Measurements from ENCODE around the gene RFFL.
A peak's percentile ranks its signal among the peaks of the same experiment; 100 is the strongest.

Gene RFFL

GRCh38 chr17:35011671-35012216 lies 51.8 kb downstream of the RFFL start:
- TF ChIP-seq CTCF (IDR thresholded peaks at IDR 0.05; ENCODE audit: low read depth, low read length) = no peak
- in situ Hi-C loops (cut with HindIII; ENCODE audit: low sequenced_read_pairs) = no loop called here
- DNase-seq (ENCODE audit: low read depth, low spot score) = no peak

GRCh38 chr17:35010093-35010492 lies 53.4 kb downstream of the RFFL start:
- no peak for TF ChIP-seq CTCF (IDR thresholded peaks at IDR 0.05; ENCODE audit: low read depth, low read length)
- in situ Hi-C loops (cut with HindIII; ENCODE audit: low sequenced_read_pairs) = no loop called here
- H3K4me3 ChIP-seq (ENCODE audit: low read depth, low read length) = no peak overlapping the region
- no peak for DNase-seq (ENCODE audit: low read depth, low spot score)

More at GRCh38 chr17:35011671-35012216, 51.8 kb downstream of the RFFL start:
- H3K4me3 ChIP-seq (ENCODE audit: low read depth, low read length) = no peak overlapping the region

- no peak overlapping the region for H3K4me3 ChIP-seq (ENCODE audit: low read depth, low read length)
- in situ Hi-C loops (cut with HindIII; ENCODE audit: low sequenced_read_pairs) = no loop called here
- TF ChIP-seq CTCF (IDR thresholded peaks at IDR 0.05; ENCODE audit: low read depth, low read length) = no peak
- no peak for DNase-seq (ENCODE audit: low read depth, low spot score)
Observed at GRCh38 chr17:35006961-35007360, 56.5 kb downstream of the RFFL start.

- no peak overlapping the region for H3K4me3 ChIP-seq (ENCODE audit: low read depth, low read length)
- no peak for DNase-seq (ENCODE audit: low read depth, low spot score)
- in situ Hi-C loops (cut with HindIII; ENCODE audit: low sequenced_read_pairs) = no loop called here
- no peak for TF ChIP-seq CTCF (IDR thresholded peaks at IDR 0.05; ENCODE audit: low read depth, low read length)
Observed at GRCh38 chr17:35006345-35006744, 57.2 kb downstream of the RFFL start.

- in situ Hi-C loops (cut with HindIII; ENCODE audit: low sequenced_read_pairs) = no loop called here
- TF ChIP-seq CTCF (IDR thresholded peaks at IDR 0.05; ENCODE audit: low read depth, low read length) = no peak
Observed at GRCh38 chr17:35003778-35004177, 59.7 kb downstream of the RFFL start.

GRCh38 chr17:35002876-35003551 lies 60.5 kb downstream of the RFFL start:
- in situ Hi-C loops (cut with HindIII; ENCODE audit: low sequenced_read_pairs) = no loop called here
- no peak for TF ChIP-seq CTCF (IDR thresholded peaks at IDR 0.05; ENCODE audit: low read depth, low read length)
- peak; percentile 51 for DNase-seq (ENCODE audit: low read depth, low spot score)
- H3K4me3 ChIP-seq (ENCODE audit: low read depth, low read length) = no peak overlapping the region

More at GRCh38 chr17:35003778-35004177, 59.7 kb downstream of the RFFL start:
- no peak for DNase-seq (ENCODE audit: low read depth, low spot score)
- no peak overlapping the region for H3K4me3 ChIP-seq (ENCODE audit: low read depth, low read length)

All from astrocyte of the spinal cord (primary cell).